ENCODE data around the gene RAC3. TPM values are rescaled to one million over a fixed set of nuclear protein-coding genes. Genes with fewer than 3 reads are reported as not detected.

Gene RAC3
- total RNA-seq, 1 donor from 2014 or later = 41.3 TPM

GRCh38 chr17:82050761-82051641 lies 19.5 kb downstream of the RAC3 start:
- H3K27ac Mint-ChIP-seq (ENCODE audit: unreplicated experiment) = peak overlapping the region; percentile 47
- peak overlapping the region; percentile 89 for H3K9ac ChIP-seq (ENCODE audit: low read length)
- peaks cover 20% of the 10 kb centered on the region for H4K20me1 ChIP-seq (ENCODE audit: insufficient read depth, low read length)
- FAIRE-seq (no peak), DNase-seq (ENCODE audit: low read depth) (no peak)
- no peak overlapping the region for H3K27ac ChIP-seq (ENCODE audit: low read depth, low read length)
- no peaks in the 10 kb centered on the region for H3K9me3 ChIP-seq (ENCODE audit: insufficient read depth, low read depth, low read length)
- H2AFZ ChIP-seq (ENCODE audit: low read depth, low read length) = peak overlapping the region; percentile 56
- no peaks in the 10 kb centered on the region for H3K27me3 ChIP-seq (ENCODE audit: insufficient read depth, low read length)
- H3K9me3 Mint-ChIP-seq (ENCODE audit: unreplicated experiment) = no peaks in the 10 kb centered on the region
- peak overlapping the region; percentile 88 for H3K4me3 Mint-ChIP-seq (ENCODE audit: unreplicated experiment)
- H3K79me2 ChIP-seq (ENCODE audit: insufficient read depth, low read length) = peaks cover 43% of the 10 kb centered on the region
- peak overlapping the region; percentile 99 for H3K4me2 ChIP-seq (ENCODE audit: low read length)
- no peaks in the 10 kb centered on the region for H3K27me3 Mint-ChIP-seq (ENCODE audit: low read depth, unreplicated experiment)
- no peaks in the 10 kb centered on the region for H3K36me3 ChIP-seq (ENCODE audit: insufficient read depth, low read length)
- H3K4me1 ChIP-seq (ENCODE audit: insufficient read depth, low read length) = peaks cover 17% of the 10 kb centered on the region
- H3K36me3 Mint-ChIP-seq (ENCODE audit: low read depth, unreplicated experiment) = peaks cover 10% of the 10 kb centered on the region
- peaks cover 5% of the 10 kb centered on the region for H3K4me1 Mint-ChIP-seq (ENCODE audit: low read depth, unreplicated experiment)
- TF ChIP-seq EZH2 (IDR thresholded peaks at IDR 0.05; ENCODE audit: insufficient read depth, low read length) = no peak
- no peak for TF ChIP-seq CTCF (IDR thresholded peaks at IDR 0.05; ENCODE audit: insufficient read depth, low read depth, low read length)
- peak overlapping the region; percentile 62 for H3K4me3 ChIP-seq (ENCODE audit: insufficient read depth, low read depth, low read length)

GRCh38 chr17:82051776-82052637 lies 20.5 kb downstream of the RAC3 start, which contains the start of the genes GPS1 and RFNG:
Gene GPS1 (plus strand): TSS chr17:82051898. CDS start chr17:82051932, 34 bp downstream.
Gene RFNG (minus strand): TSS chr17:82051811. CDS start chr17:82051766, 45 bp downstream.
- peaks cover 25% of the 10 kb centered on the region for H4K20me1 ChIP-seq (ENCODE audit: insufficient read depth, low read length)
- no peaks in the 10 kb centered on the region for H3K9me3 ChIP-seq (ENCODE audit: insufficient read depth, low read depth, low read length)
- peaks cover 6% of the 10 kb centered on the region for H3K36me3 Mint-ChIP-seq (ENCODE audit: low read depth, unreplicated experiment)
- peak within 1 kb of the TSS; percentile 89 for H3K4me3 Mint-ChIP-seq (ENCODE audit: unreplicated experiment)
- FAIRE-seq (no peak), DNase-seq (ENCODE audit: low read depth) (peak; percentile 22)
- H3K4me1 Mint-ChIP-seq (ENCODE audit: low read depth, unreplicated experiment) = peaks cover 5% of the 10 kb centered on the region
- H3K79me2 ChIP-seq (ENCODE audit: insufficient read depth, low read length) = peaks cover 43% of the 10 kb centered on the region
- H3K36me3 ChIP-seq (ENCODE audit: insufficient read depth, low read length) = no peaks in the 10 kb centered on the region
- peak within 1 kb of the TSS; percentile 56 for H2AFZ ChIP-seq (ENCODE audit: low read depth, low read length)
- peak within 1 kb of the TSS; percentile 81 for H3K4me3 ChIP-seq (ENCODE audit: insufficient read depth, low read depth, low read length)
- peak within 1 kb of the TSS; percentile 89 for H3K9ac ChIP-seq (ENCODE audit: low read length)
- H3K4me2 ChIP-seq (ENCODE audit: low read length) = peak within 1 kb of the TSS; percentile 99
- no peaks in the 10 kb centered on the region for H3K27me3 ChIP-seq (ENCODE audit: insufficient read depth, low read length)
- H3K27ac ChIP-seq (ENCODE audit: low read depth, low read length) = peak within 1 kb of the TSS; percentile 19
- peaks cover 17% of the 10 kb centered on the region for H3K4me1 ChIP-seq (ENCODE audit: insufficient read depth, low read length)
- TF ChIP-seq EZH2 (IDR thresholded peaks at IDR 0.05; ENCODE audit: insufficient read depth, low read length) = no peak
- TF ChIP-seq CTCF (IDR thresholded peaks at IDR 0.05; ENCODE audit: insufficient read depth, low read depth, low read length) = no peak
- H3K27me3 Mint-ChIP-seq (ENCODE audit: low read depth, unreplicated experiment) = no peaks in the 10 kb centered on the region
- H3K9me3 Mint-ChIP-seq (ENCODE audit: unreplicated experiment) = no peaks in the 10 kb centered on the region
- H3K27ac Mint-ChIP-seq (ENCODE audit: unreplicated experiment) = peak within 1 kb of the TSS; percentile 84

All from astrocyte (in vitro differentiated cells and primary cell).